Measurements from ENCODE around the gene AURKB. TPM values are rescaled to one million over a fixed set of nuclear protein-coding genes. Genes with fewer than 3 reads are reported as not detected.

Gene AURKB
- total and polyA plus RNA-seq, 2 of the 13 experiments (the other 11 are each of a cell fraction or from before 2014, with no cell fraction given) = 29.5 to 75.3 TPM

DNA sequence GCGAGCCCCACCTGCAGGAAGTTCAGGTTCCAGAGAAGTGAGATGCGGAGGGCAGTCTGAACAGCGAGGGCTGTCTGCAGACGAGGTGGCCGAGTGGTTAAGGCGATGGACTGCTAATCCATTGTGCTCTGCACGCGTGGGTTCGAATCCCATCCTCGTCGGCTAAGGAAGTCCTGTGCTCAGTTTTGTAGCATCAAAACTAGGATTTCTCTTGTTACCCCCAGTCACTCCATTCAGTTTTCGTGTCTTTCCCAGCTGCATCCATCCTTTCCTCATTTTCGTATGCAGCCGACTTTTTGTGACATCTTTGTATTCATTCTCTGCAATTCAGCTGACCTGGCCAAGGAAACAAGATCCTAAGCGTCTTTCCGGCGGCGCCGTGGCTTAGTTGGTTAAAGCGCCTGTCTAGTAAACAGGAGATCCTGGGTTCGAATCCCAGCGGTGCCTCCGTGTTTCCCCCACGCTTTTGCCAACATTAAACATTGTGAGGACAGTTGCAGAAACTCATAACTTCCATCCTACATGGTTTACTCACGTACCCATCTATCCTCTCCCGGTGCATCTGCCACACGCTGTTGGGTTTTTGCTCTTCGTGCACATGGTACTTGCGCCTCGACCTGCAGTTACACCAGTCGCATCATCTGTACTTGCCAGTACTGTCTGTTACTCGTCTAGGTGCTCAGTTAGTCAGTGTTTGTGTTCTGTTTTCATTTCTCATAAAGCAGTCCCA, 23.4 kb downstream of the AURKB start (continued):
- TF ChIP-seq, protein P1, sequence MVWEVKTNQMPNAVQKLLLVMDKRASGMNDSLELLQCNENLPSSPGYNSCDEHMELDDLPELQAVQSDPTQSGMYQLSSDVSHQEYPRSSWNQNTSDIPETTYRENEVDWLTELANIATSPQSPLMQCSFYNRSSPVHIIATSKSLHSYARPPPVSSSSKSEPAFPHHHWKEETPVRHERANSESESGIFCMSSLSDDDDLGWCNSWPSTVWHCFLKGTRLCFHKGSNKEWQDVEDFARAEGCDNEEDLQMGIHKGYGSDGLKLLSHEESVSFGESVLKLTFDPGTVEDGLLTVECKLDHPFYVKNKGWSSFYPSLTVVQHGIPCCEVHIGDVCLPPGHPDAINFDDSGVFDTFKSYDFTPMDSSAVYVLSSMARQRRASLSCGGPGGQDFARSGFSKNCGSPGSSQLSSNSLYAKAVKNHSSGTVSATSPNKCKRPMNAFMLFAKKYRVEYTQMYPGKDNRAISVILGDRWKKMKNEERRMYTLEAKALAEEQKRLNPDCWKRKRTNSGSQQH (CRISPR knock-in tag; IDR thresholded peaks at IDR 0.05; ENCODE audit: low read depth) = peak; percentile 70; the same call in 1 of the 2 replicates
- TF ChIP-seq ZSCAN9 (CRISPR knock-in tag; IDR thresholded peaks at IDR 0.05; ENCODE audit: borderline replicate concordance) = no peak
- TF ChIP-seq ERF (CRISPR knock-in tag; IDR thresholded peaks at IDR 0.05) = no peak; the same call in 1 of the 2 replicates
- TF ChIP-seq ZNF12 (CRISPR knock-in tag; IDR thresholded peaks at IDR 0.05) = peak; percentile 61; the same call in 1 of the 2 replicates
- TF ChIP-seq SAP130 (CRISPR knock-in tag; IDR thresholded peaks at IDR 0.05; ENCODE audit: low read depth) = peak; percentile 45
- TF ChIP-seq, protein P2, sequence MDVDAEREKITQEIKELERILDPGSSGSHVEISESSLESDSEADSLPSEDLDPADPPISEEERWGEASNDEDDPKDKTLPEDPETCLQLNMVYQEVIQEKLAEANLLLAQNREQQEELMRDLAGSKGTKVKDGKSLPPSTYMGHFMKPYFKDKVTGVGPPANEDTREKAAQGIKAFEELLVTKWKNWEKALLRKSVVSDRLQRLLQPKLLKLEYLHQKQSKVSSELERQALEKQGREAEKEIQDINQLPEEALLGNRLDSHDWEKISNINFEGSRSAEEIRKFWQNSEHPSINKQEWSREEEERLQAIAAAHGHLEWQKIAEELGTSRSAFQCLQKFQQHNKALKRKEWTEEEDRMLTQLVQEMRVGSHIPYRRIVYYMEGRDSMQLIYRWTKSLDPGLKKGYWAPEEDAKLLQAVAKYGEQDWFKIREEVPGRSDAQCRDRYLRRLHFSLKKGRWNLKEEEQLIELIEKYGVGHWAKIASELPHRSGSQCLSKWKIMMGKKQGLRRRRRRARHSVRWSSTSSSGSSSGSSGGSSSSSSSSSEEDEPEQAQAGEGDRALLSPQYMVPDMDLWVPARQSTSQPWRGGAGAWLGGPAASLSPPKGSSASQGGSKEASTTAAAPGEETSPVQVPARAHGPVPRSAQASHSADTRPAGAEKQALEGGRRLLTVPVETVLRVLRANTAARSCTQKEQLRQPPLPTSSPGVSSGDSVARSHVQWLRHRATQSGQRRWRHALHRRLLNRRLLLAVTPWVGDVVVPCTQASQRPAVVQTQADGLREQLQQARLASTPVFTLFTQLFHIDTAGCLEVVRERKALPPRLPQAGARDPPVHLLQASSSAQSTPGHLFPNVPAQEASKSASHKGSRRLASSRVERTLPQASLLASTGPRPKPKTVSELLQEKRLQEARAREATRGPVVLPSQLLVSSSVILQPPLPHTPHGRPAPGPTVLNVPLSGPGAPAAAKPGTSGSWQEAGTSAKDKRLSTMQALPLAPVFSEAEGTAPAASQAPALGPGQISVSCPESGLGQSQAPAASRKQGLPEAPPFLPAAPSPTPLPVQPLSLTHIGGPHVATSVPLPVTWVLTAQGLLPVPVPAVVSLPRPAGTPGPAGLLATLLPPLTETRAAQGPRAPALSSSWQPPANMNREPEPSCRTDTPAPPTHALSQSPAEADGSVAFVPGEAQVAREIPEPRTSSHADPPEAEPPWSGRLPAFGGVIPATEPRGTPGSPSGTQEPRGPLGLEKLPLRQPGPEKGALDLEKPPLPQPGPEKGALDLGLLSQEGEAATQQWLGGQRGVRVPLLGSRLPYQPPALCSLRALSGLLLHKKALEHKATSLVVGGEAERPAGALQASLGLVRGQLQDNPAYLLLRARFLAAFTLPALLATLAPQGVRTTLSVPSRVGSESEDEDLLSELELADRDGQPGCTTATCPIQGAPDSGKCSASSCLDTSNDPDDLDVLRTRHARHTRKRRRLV (CRISPR knock-in tag; IDR thresholded peaks at IDR 0.05) = peak; percentile 86; the same call in 1 of the 2 replicates
- TF ChIP-seq TMF1 (CRISPR knock-in tag; IDR thresholded peaks at IDR 0.05; ENCODE audit: low read depth) = no peak; the same call in 1 of the 2 replicates
- TF ChIP-seq, protein P3, sequence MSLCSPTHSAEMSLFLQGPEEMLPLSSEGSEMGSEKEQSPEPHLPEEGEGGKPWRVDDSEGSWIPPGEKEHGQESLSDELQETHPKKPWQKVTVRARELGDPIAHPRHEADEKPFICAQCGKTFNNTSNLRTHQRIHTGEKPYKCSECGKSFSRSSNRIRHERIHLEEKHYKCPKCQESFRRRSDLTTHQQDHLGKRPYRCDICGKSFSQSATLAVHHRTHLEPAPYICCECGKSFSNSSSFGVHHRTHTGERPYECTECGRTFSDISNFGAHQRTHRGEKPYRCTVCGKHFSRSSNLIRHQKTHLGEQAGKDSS (CRISPR knock-in tag; IDR thresholded peaks at IDR 0.05; ENCODE audit: borderline replicate concordance, low read depth) = peak; percentile 85
- TF ChIP-seq TOE1 (CRISPR knock-in tag; IDR thresholded peaks at IDR 0.05) = no peak
- TF ChIP-seq, protein P4, sequence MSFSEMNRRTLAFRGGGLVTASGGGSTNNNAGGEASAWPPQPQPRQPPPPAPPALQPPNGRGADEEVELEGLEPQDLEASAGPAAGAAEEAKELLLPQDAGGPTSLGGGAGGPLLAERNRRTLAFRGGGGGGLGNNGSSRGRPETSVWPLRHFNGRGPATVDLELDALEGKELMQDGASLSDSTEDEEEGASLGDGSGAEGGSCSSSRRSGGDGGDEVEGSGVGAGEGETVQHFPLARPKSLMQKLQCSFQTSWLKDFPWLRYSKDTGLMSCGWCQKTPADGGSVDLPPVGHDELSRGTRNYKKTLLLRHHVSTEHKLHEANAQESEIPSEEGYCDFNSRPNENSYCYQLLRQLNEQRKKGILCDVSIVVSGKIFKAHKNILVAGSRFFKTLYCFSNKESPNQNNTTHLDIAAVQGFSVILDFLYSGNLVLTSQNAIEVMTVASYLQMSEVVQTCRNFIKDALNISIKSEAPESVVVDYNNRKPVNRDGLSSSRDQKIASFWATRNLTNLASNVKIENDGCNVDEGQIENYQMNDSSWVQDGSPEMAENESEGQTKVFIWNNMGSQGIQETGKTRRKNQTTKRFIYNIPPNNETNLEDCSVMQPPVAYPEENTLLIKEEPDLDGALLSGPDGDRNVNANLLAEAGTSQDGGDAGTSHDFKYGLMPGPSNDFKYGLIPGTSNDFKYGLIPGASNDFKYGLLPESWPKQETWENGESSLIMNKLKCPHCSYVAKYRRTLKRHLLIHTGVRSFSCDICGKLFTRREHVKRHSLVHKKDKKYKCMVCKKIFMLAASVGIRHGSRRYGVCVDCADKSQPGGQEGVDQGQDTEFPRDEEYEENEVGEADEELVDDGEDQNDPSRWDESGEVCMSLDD (CRISPR knock-in tag; IDR thresholded peaks at IDR 0.05; ENCODE audit: borderline replicate concordance) = 0 out of 2 replicates have a peak, but pooled peaks have one; percentile 48
- TF ChIP-seq ZSCAN22 (CRISPR knock-in tag; IDR thresholded peaks at IDR 0.05) = no peak
- TF ChIP-seq, protein P5, sequence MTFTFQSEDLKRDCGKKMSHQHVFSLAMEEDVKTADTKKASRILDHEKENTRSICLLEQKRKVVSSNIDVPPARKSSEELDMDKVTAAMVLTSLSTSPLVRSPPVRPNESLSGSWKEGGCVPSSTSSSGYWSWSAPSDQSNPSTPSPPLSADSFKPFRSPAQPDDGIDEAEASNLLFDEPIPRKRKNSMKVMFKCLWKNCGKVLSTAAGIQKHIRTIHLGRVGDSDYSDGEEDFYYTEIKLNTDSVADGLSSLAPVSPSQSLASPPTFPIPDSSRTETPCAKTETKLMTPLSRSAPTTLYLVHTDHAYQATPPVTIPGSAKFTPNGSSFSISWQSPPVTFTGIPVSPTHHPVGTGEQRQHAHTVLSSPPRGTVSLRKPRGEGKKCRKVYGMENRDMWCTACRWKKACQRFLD (CRISPR knock-in tag; IDR thresholded peaks at IDR 0.05; ENCODE audit: borderline replicate concordance) = peak; percentile 64; the same call in 1 of the 2 replicates
- TF ChIP-seq, protein P6, sequence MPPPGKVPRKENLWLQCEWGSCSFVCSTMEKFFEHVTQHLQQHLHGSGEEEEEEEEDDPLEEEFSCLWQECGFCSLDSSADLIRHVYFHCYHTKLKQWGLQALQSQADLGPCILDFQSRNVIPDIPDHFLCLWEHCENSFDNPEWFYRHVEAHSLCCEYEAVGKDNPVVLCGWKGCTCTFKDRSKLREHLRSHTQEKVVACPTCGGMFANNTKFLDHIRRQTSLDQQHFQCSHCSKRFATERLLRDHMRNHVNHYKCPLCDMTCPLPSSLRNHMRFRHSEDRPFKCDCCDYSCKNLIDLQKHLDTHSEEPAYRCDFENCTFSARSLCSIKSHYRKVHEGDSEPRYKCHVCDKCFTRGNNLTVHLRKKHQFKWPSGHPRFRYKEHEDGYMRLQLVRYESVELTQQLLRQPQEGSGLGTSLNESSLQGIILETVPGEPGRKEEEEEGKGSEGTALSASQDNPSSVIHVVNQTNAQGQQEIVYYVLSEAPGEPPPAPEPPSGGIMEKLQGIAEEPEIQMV (CRISPR knock-in tag; IDR thresholded peaks at IDR 0.05; ENCODE audit: low read depth) = no peak

Measured in HepG2 (cell line).